ENCODE data around the gene WAPL.

Gene WAPL

GRCh38 chr10:86388119-86388704 lies 133.4 kb downstream of the WAPL start:
- no peak for DNase-seq

GRCh38 chr10:86387178-86387794 lies 134.3 kb downstream of the WAPL start:
- DNase-seq: no peak

- no peak for DNase-seq
These were observed 135.8 kb downstream of the WAPL start for GRCh38 chr10:86385806-86386205.

All from central memory CD4-positive, alpha-beta T cell (primary cell).